Fibroblast of skin of right biceps (primary cell): Measurements from ENCODE around the gene EHD1.
"Not testable (repeated sequence)": the region's sequence is repeated elsewhere in the genome, so short reads cannot be mapped to it uniquely, and the experiment has no call there.

Experiments used
- DNase-seq: peaks from one replicate; pipeline ENCODE4 v3.0.0-alpha.2; 2013

EHD1 gene

DNA sequence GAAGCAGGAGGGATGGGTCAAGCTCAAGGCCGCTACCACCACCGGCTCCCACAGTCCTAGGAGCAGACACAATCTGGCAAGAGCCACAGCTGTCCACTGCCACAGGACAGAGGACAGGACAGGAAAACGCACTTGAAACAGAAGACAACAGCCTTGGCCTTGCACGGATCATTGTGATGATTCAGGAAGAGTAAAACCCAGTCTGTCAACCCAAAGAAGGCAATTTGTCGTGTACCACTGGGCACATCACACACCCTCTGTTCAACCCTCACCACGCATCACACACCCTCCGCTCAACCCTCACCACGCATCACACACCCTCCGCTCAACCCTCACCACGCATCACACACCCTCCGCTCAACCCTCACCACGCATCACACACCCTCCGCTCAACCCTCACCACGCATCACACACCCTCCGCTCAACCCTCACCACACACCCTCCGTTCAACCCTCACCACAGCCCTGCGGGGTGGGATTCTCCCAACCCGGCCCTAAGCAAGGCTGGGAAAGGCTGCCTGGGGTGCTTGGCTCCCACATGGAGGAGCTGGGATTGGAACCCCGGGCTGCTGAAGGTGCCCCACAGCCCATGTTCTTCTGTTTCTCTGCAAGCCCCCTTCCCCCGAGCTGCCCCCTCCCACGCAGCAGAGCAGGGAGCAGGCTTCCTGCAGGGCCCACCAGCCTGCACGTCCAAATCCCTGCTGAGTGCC lies 22.7 kb downstream of the EHD1 start:
- DNase-seq, result no peak

DNA sequence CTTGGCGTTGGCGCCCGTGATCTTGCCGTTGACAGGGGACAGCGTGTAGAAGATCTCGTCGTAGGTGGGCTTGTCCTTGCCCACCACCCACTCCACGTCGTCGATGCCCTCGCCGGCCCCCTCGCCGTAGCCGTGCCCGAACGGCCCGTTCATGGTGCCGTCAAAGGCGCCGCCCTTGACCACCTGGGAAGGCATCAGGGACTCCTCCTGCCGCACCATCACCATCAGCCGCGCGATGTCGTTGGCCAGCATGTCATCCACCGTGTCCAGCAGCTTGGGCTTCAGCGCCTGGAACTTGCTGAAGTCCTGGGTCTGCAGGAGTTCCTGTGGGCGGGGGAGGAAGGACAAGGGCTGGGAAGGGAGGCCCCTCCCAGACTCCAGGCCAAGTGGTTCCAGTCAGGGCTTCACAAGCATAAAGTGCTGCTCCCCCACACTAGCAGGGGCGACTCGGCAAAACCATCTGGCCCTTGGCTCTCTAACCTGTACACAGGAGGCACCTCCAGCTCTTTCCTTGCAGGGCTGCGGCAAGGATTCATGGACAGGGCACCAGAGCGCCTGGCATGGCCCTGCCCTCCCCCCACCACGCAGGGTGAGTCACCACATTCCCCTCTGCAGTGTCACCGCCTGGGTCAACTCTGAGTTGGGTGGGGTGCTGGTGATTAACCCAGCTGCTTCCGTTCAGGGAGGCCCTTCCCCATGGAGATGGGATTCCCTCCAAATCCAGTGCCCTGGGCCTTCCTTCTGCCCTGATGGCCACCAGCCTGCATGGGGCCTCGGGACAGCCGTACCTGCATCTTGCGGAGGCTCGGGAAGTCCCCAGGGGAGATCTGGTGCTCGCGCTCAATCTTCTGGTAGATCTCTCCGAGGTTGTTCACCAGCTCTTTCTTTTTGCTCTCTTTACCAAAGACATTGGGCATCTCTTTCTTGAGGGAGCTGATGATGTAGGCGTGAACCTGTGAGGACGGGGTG lies 23.6 kb downstream of the EHD1 start:
- peak; percentile 94 for DNase-seq

DNA sequence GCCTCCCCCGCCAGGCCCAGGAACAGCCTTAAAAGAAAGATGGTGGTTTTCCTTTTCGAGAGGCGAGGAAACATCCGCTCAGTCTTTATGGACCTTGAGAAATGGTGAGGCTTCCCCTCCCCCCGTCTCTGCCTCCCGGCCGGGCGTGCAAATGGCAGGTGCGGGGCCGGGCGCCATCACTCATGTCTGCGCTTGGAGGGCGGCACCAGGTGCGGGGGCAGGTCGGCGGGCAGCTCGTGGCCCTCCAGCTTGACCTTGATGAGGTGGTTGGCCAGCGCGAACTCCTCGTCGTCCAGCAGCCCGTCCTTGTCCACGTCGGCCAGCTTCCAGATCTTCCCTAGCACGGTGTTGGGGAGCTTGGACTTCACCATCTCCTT lies 24.3 kb downstream of the EHD1 start:
- DNase-seq, result no peak

DNA sequence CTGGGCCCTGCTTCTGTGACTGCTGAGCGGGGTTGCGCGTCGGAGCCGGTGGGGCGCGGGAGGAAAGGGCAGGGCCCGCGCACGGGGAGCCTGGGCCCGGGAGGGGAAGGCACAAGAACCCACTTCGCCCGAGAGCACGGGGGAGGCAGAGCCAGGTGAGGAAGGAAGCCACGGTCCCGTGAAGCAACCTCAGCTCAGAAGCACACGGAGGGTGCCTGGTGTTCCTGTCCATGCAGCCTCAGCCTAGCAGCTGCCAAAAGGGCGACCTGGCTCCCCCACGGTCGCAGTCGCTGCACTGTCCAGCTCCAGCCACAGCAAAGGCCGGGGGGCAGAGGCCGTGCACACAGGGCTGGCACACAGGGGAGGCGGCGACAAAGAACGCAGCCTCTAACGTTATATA lies 24.7 kb downstream of the EHD1 start:
- DNase-seq, result no peak

DNA sequence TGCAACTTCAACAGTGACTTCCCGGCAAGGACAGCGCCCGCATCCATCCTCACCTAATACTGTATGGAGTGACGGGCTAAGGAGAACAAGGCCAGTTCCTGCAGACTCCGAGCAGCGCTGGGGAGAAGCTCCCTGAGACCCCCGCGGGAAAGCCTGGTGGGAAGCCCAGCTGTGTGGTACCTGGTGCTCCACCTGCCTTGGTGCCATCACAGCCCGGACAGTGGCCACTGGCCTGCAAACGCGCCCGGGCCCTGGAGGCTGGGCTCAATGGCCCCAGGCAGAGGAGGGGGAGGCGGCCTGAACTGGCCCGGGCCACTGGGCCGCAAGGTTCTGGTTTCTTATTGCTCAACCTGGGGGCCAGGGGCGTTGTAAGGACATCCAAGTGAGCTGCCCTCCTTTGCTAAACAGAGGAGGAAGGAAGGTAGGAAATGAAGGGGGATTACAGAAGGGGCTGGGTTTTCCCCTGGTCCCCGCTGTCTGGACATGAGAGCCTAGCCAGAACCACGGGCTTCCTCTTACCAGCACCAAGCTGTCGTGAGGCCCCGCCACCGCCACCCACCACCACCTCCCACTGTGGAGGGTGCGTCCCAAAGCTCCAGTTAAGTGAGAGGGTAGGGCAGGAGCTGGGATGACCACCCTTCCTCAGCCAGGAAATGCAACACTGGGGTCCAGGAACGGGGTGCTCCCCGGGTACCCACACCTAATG lies 25.5 kb downstream of the EHD1 start:
- no peak for DNase-seq

DNA sequence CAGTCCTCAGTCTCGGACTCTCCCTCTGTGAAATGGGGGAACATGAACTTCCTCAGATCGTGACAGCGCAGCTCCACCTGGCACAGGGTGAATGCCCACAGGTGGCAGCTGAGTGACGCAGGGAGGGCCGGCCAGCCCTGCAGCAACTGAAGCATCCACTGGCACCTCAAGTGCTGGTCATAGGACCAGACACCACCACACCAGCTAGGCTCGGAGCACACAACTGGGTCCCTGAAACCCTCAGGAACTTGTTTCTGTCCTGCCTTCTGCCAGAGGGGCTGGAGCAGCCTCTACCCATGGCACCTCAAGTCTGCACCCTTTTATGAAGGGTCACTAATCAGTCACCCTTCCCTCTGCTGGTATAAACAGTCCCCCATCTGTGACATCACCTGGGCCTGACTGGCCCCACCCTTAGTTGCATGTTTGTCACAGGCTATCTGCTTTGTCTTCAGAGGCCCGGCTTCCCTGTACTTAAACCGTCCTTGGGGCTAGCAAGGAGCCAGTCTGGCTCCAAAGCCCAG lies 26.5 kb downstream of the EHD1 start:
- no peak for DNase-seq

DNA sequence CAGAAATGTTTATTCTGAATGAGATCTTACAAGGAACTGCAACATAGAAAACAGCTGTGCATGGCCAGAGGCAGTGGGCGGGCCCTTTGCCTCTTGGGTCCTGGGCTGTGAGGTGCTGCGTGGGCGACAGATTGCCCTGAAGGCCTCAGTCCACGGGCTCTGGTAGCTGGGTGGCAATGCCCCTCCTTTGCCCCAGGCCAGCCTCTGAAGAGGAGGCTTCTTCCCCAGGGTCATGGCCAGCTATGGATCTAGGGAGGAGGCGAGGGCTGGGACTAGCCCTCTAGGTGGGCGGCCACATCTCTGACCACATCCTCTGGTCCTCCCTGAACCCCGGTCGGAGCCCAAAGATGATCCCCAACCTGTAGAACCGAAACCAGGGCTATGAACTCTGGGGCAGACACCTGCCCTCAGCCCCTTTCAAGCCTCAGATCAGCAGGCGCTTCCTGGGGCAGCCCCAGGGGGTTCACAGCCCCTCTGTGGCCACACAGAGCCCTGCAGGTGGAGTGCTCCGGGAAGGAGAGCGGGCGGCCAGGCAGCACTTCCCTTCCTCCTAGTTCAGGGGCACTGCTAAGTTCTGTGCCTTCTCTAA lies 27.3 kb downstream of the EHD1 start:
- no peak for DNase-seq

DNA sequence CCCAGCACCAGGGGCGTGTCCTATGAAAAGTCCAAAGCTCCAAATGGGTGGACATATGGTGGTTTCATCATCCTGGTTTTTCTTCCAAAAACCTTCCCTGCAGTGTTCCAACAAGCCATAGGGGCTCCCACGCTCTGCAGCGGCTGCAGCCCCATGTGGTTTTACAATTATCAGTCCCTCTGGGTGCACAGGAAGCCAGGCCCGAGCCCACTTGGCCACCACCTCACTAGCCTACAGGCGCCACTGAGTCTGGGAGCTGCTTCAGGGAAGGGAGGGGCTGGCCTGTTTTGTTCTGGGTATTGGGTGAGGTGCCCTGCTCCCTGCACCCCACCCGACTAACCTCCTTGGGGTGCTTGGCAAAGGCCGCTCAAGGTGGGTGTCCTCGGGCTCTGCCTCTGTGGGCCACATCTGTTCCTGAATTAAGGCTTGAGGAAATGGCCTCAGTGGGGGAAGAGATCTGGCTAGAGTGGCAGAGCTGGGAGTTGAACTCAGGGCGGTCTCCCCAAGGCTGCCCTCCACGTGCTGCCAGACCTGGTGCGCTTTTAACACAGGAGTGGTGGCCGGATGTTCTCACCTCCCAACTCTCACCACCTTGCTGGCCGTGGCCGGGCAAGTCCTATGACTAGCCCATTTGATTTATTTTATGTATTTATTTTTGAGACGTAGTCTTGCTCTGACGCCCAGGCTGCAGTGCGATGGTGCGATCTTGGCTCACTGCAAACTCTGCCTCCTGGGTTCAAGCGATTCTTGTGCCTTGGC lies 28.6 kb downstream of the EHD1 start:
- DNase-seq, result peak; percentile 22

DNA sequence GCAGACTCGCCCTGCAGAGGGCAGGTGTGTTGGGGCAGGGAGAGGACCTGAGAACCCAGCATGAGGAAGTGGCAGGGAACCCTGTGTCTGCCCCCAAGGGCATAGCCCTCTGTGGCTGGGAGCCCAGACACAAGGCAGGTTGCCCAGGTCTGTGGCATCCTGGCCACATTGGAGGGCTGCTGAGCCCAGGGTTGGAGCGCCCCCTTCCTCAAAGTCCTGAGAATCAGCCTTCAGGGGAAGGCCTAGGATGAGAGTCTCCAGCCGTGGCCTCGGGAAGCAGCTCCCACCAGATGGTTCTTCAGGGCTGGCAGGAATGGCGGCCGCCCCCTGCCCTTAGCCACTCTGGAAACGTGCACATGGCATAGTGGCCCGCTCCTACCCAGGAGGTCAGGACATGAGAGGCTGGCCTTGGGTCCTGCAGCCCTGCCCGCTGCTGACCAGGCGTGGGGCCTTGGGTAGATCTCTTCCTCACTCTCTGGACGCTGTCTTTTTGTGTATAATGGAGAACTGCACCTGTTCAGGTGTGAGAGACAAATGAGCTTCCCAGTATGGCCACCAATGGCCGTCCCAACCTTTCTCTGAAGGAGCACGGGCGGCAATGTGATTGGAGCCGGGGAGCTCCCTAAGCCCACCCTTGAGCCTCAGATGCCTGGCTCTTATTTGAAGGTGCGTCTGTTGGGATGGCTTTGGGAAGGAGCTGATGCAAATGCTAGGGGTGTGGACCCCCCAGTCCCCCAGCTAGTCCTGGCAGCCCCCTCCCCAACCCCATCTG lies 29.4 kb downstream of the EHD1 start:
- DNase-seq, result no peak

DNA sequence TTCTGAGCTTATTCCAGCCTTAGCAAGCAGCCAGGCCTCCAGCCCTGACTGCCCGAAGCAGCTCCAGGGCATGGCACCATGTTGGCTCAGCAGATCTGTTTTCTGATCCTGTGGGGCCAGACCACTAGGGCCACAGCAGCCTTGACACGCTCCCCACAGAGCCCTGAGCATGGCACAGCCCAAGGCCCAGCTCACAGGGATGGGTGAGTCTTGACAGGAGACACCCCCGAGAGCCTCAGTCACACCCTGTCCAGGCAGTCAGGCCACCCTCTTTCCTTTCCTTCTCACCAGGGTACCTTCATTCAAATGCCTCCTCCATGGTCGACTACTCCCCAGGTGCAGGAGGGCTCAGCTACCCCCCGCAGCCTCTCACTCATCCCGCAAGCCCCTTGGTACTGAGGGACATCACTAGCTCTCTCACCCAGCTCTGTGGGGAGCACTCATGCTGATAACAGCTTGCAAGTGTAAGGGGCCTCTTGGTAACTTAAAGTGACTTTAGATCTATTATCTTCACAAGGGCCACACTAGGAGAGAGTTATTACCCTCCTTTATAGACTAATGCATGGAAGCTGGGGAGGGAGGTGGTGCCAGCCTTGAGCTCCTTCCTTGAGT lies 30.1 kb downstream of the EHD1 start:
- DNase-seq, result no peak

DNA sequence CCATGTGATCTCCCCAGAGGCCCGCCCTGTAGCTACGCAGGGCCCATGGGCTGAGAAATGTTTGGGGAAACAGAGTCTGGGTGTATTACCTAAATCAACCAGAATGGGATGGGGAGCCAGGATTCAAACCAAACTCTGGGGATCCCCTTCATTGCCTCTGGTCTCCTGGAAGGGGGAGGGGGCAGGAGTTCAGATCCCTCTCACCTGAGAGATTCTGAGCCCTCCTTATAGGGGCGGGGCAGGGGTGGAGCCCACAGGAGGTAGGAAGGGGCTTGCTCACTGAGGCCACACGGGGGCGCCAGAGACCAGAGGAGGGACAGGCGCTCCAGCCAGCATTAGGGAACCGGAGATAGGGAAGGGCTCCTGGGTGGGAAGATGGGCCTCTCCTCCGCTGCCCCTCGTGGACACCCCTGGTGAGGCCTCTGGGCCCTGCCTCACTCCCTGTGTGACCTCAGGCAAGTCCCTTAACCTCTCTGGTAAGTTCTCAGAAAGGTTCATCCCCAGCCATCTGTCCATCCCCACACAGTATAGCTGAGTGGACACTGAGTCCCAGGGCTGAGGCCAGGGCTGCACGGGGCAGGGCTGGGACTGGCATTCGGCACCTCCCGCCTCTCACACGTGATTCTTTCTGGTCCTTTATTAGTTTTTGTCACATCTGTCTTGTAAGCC lies 31.3 kb downstream of the EHD1 start:
- DNase-seq, result peak; percentile 87

DNA sequence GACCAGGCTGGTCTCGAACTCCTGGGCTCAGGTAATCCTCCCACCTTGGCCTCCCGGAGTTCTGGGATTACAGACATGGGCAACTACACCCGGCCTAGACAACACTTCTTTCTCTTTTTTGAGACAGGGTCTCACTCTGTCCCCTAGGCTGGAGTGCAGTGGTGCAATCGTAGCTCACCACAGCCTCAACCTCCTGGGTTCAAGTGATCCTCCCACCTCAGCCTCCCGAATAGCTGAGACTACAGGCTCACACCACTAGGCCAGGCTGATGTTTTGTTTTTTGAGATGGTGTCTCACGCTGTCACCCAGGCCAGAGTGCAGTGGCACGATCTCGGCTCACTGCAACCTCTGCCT lies 32.7 kb downstream of the EHD1 start:
- not testable (repeated sequence) for DNase-seq

DNA sequence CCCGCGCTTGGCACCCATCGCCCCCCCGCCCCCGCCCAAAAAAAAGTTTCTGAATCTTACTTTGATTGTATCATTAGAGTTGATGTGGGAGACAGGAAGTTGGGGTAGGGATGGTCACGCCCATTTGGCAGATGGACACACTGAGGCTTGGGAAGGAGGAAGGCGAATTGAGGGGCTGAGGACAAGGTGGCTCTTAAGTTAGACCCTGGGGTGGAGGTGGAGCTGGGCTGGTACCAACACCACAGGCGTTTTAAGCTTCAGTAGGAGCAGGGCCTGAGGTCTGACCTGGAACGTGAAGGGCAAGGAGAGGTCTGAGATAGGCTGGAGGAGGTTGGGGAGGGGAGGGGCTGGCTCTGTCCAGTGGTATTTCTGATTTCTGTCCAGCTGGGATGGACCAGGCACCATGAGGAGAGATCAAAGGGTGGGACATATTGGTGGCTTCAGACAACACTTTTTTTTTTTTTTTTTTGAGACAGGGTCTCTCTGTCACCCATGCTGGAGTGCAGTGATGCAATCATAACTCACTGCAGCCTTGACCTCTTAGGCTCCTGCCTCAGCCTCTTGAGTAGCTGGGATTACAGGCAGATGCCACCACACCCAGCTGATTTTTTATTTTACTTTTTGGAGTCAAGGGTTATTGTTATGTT lies 33.2 kb downstream of the EHD1 start:
- DNase-seq, result no peak

DNA sequence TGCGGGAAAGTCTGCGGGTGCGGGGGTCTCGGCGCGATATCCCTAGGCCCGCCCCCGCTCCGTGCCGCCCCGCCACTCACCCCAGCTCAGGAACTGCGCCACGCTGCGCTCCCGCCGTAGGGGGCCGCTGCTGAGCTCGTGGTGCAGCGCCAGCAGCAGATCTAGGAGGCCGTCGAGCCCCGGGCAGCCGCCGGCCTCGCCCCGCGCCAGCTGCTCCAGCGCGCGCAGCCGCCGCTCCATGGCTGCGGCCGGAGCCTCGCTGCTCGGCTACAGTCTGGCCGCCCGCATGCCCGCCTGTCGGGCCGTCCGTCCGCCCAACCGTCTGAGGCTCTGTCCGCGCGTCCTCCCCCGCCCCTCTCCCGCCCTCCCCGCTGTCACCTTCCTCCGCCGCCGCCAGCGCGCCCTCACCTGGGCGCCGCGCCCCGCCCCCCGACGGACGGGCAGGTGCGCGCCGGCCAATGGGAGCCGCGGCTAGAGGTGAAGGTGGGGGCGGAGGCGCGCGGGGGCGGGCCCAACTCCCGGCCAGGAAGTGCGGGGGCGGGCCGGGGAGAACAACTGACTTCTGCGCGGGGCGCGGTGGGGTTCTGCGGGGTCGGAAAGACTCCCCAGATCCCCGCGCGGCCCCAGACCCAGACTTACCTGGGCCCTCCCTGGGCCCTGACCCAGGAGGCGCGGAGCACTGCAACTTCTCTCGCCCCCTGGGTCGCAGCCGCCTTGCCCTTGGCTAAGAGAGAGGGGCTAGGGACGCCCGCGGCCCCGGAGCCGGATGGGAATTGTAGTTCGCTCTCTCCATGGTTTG lies 33.9 kb downstream of the EHD1 start, which contains the start of gene CDC42BPG:
CDC42BPG (minus strand) TSS at position 324 of the 799 bp plus-strand sequence; CDS start at position 240, 84 bp downstream.
- peak; percentile 62 for DNase-seq

DNA sequence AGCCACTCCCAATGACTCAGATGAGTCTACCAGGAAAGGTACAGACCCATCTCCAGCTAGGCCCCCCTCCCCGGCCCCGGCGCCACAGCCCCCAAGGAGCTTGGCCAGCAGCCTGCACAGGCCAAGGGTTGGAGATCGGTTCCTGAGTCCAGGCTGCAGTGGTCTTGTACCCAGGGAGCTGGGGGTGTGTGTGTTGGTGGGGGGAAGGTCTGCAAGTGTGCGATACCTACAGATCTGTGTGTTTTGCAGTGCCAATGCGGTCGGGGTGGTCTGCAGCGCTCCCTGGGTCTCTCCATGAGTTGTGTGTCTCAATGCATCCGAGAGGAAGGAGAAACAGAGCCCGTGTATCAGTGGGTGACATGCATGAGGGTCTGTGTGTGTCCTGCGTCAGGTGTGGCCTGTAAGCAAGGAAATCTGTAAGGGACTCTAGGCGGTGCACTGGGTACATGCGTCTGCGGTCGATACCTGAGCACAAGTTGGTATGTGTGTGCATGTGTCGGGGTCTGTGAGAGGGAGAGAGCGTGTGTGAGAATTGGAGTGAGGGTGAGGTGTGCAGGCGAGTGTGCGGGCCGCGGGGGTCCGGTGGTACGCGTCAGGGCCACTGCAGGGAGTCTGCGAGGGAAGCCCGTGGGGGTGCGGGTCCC lies 34.6 kb downstream of the EHD1 start:
- no peak for DNase-seq

DNA sequence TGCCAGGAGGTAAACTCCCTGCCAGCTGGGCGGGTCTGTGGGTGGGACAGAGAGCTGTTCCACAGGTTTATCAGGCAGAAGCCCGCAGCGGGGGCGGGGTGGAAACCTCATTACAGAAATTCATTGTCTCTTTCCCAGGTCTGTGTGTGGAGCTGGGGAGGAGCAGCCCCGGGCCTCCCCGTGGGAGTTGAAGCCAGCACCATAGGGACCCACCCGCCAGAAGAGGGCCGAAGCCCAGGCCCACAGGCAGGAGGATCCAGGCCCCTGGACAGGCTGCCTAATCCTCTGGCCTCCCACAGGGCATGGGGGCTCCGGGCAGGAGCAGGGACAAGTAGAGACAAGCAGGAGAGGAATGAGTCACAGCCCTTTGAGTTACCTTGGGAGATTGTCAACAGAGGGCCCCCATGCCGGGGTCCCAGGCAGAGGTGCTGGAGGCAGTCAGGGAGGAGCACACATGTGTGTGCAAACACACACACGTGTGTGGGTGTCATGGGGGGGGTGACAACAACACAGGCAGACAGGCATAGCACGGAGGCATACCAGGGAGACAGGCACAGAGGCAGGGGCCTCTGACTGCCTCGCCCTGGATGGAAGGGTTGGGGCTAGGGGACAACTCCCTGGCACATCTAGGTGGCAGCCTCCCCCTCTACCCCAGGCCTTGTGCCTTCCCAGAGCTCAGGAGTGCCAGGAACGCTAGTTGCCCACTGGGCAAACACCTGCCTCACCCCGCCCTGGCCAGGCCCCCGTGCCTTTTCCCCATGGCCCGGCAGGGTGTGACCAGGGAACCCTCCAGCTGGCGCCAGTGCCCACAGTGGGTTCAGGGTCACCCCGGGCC lies 35.4 kb downstream of the EHD1 start:
- DNase-seq, result no peak

DNA sequence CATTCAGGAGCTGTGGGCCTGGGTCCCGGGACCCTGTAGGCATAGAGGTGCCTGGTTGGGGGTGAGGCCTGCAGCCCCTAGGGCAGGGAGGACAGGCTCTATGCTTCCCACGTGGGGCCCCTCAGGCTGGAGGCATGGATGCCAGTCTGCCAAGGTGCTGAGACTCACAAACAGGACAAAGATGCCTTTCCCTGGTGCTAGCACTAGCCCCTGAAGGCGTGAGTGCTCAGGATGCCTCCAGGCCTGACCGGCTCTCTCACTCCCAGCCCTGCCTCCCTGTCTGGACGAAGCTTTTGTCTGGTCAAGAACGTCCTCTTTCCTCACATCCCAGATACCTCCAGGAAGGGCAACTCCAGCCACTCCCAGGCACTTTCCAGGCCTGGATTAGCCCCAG lies 36.1 kb downstream of the EHD1 start:
- DNase-seq, result no peak
